GM12865 (cell line): ENCODE data around the gene ZNF763.

ENCODE experiments used
- DNase-seq: peaks from one replicate; pipeline ENCODE4 v3.0.0; 2010; ENCODE audit warnings: low read depth
- H3K4me3 ChIP-seq: 2 replicates; pipeline ENCODE4 v1.5.1; 2011; ENCODE audit warnings: mild to moderate bottlenecking, low read depth, low read length, control low read depth
- TF ChIP-seq, protein P1 (sequence below): IDR thresholded peaks from 2 replicates; pipeline ENCODE4 v1.5.1; 2011; ENCODE audit warnings: low read length, control low read depth, low read depth, inconsistent platforms; ENCODE audit not compliant: insufficient read depth; ENCODE audit errors: missing control alignments

ZNF763 gene

DNA sequence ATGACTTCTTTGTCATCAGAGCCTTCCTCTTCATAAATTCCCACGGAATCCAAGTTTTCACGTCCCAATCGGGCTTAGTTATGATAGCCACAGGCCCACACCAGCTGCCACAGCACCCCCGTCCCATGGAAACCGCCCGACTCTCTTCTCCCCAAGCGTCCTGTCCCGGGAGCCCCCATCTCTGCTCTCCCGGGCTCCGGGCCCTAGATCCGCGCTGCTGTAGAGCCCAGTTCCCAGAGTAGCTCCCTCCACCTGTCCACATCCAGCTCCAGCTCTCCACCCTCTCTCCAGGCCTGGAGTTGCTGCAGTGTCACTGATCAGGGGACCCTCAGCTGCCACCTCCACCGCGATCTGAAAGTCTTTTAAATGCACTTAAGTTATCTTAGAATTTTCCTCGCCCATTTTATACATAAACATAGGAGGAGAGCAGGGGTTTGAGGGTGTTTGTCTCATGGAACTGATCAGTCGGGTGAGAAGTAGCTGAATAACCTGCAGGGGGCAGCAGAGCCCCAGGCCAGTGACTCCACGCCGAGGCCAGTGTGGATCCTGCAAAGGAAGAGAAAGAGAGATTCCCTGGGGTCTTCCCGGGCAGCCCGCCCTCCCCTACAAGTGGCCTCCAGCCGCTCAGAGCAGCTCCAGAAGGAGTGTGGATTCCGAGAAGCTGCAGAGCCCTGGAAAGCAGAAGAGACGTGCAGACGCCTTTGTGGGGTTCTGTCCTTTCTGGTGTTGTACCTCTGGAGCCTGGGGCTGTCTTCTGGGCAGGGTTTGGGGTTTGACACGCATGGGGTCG is 1.1 kb upstream of the ZNF763 start:
- TF ChIP-seq, protein P1, sequence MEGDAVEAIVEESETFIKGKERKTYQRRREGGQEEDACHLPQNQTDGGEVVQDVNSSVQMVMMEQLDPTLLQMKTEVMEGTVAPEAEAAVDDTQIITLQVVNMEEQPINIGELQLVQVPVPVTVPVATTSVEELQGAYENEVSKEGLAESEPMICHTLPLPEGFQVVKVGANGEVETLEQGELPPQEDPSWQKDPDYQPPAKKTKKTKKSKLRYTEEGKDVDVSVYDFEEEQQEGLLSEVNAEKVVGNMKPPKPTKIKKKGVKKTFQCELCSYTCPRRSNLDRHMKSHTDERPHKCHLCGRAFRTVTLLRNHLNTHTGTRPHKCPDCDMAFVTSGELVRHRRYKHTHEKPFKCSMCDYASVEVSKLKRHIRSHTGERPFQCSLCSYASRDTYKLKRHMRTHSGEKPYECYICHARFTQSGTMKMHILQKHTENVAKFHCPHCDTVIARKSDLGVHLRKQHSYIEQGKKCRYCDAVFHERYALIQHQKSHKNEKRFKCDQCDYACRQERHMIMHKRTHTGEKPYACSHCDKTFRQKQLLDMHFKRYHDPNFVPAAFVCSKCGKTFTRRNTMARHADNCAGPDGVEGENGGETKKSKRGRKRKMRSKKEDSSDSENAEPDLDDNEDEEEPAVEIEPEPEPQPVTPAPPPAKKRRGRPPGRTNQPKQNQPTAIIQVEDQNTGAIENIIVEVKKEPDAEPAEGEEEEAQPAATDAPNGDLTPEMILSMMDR, result peak; percentile 78
- H3K4me3 ChIP-seq, result peak overlapping the region; percentile 96
- DNase-seq, result peak; percentile 82

DNA sequence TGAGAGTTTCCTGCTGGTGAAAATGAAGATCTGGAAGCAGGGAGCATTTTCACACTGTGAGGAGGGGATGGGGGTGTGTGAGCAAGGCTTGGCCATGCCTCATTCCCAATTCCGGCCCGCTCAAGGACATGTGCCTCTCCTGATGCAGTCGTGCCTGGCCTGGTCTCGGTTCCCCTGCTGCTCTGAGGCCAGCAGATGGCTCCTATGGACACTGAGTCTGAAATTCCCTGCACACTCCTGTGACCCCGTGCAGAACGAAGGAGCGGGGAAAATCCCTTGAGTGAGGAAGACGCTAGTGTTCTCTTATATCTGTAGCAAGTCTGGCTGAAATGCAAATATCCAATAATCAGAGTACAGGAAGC is 363 bp upstream of the ZNF763 start:
- peak overlapping the region; percentile 96 for H3K4me3 ChIP-seq

GRCh38 chr19:11970174-11970573 is 5.3 kb downstream of the ZNF763 start:
- no peak for DNase-seq
- H3K4me3 ChIP-seq, result no peak overlapping the region
- TF ChIP-seq, protein P1, result no peak

More for the DNA sequence above, 363 bp upstream of the ZNF763 start:
- DNase-seq, result no peak
- TF ChIP-seq, protein P1, result no peak

DNA sequence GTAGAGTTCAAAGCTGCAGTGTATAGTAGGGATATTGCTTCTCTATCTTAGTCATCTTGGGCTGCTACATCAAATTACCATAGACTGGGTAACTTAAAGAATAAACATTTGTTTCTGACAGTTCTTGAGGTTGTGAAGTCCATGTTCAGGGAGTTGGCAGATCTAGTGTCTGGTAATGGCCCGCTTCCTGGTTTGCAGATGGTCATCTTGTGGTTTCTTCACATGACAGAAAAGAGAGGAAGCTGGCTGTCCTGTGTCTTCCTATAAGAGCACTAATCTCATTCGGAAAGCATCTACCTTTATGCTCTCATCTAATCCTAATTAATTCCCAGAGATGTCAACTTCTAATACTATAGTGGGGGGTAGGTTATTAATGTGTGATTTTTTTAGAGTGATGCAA is 6.2 kb downstream of the ZNF763 start:
- no peak overlapping the region for H3K4me3 ChIP-seq
- TF ChIP-seq, protein P1, result no peak
- DNase-seq, result no peak

GRCh38 chr19:11973019-11973810 is 8.4 kb downstream of the ZNF763 start:
- DNase-seq, result no peak
- no peak overlapping the region for H3K4me3 ChIP-seq
- TF ChIP-seq, protein P1, result no peak

- DNase-seq, result no peak
- H3K4me3 ChIP-seq, result no peak overlapping the region
- TF ChIP-seq, protein P1, result no peak
These were observed 13.8 kb downstream of the ZNF763 start for GRCh38 chr19:11978492-11979100.
